AG04450 (cell line): ENCODE measurements around the gene RYR3. TPM values are rescaled to one million over a fixed set of nuclear protein-coding genes. Genes with fewer than 3 reads are reported as not detected.

Source experiments
- CTCF ChIA-PET: fragments of 300-600, 350-600 bp; formaldehyde crosslinking; extraction: SDS; loops from one replicate; lab custom pipeline; 2022; ENCODE audit warnings: antibody characterized with exemption, inconsistent platforms; lab: Charles Lee
- POLR2A ChIA-PET: fragments of 350-600 bp; formaldehyde crosslinking; extraction: SDS; loops from one replicate; lab custom pipeline; 2021; ENCODE audit warnings: antibody characterized with exemption, inconsistent platforms; lab: Yijun Ruan, JAX
- DNase-seq: peaks from one replicate; pipeline ENCODE4 v3.0.0-alpha.2; 2011; ENCODE audit warnings: low read depth, low spot score
- H3K27ac ChIP-seq: one replicate; pipeline ENCODE4 v1.5.1; 2012; ENCODE audit warnings: low read depth, low read length, control low read depth
- H3K27me3 ChIP-seq: one replicate; pipeline ENCODE4 v1.6.0; 2012; ENCODE audit warnings: low read length; ENCODE audit not compliant: control insufficient read depth, insufficient read depth
- H3K4me3 ChIP-seq: 2 replicates; pipeline ENCODE4 v1.5.1; 2011; ENCODE audit warnings: mild to moderate bottlenecking, low read depth, low read length, control low read depth
- H3K9me3 ChIP-seq: 2 replicates; pipeline ENCODE4 v1.5.1; 2012; ENCODE audit warnings: low read length; ENCODE audit not compliant: control insufficient read depth, insufficient read depth
- polyA plus RNA-seq: library from polyadenylated mRNA; depleted of rRNA; stranded (reverse); fragments of >200 nt; gene quantifications from 2 replicates; pipeline ENCODE4 v1.2.3, GENCODE V29; 2011
- TF ChIP-seq, protein P1 (sequence below): IDR thresholded peaks from 2 replicates; pipeline ENCODE4 v1.5.1; 2011; ENCODE audit warnings: low read depth, low read length, control low read depth, inconsistent platforms

The RYR3 gene
- polyA plus RNA-seq, 1 experiment = not detected

DNA sequence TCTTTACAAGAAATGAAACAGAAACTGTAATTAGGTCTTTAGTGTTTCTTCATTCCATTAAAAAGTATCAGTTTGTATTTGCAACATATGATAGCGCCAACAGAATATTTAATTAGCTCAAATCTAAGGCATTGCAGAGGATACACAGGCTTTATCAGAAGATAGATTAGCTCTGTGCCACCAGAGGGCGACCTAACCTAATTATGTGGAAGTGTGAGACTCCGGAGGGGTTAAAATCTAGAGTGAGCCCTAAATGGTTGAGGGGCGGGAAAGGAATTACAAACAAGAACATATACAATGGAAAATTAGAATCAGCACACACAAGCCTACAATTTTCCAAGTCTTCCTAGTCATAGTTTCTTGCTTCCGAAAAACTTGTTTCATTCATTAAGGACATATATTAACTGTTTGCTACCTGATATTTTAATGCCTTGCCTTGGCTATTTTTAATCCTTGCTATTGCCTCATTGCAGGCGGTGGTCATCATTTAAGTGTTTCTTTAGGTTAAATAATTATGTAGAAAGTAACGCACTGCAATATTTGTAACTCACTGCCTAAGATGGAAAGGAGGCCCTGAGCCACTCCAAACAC, 18.0 kb upstream of the RYR3 start:
- no peak overlapping the region for H3K4me3 ChIP-seq
- peaks cover 7% of the 10 kb centered on the region for H3K27me3 ChIP-seq
- TF ChIP-seq, protein P1, sequence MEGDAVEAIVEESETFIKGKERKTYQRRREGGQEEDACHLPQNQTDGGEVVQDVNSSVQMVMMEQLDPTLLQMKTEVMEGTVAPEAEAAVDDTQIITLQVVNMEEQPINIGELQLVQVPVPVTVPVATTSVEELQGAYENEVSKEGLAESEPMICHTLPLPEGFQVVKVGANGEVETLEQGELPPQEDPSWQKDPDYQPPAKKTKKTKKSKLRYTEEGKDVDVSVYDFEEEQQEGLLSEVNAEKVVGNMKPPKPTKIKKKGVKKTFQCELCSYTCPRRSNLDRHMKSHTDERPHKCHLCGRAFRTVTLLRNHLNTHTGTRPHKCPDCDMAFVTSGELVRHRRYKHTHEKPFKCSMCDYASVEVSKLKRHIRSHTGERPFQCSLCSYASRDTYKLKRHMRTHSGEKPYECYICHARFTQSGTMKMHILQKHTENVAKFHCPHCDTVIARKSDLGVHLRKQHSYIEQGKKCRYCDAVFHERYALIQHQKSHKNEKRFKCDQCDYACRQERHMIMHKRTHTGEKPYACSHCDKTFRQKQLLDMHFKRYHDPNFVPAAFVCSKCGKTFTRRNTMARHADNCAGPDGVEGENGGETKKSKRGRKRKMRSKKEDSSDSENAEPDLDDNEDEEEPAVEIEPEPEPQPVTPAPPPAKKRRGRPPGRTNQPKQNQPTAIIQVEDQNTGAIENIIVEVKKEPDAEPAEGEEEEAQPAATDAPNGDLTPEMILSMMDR = peak; percentile 70
- CTCF ChIA-PET = interaction anchor here (0.5 to 4.6 kb wide), 39 partner anchors 9 to 1805 kb away, joined by 3 to 92 read pairs (median 3); no protein-coding TSS in a partner anchor
- no peaks in the 10 kb centered on the region for H3K9me3 ChIP-seq
- no peak overlapping the region for H3K27ac ChIP-seq
- DNase-seq = peak; percentile 10
- POLR2A ChIA-PET = no interaction called here

DNA sequence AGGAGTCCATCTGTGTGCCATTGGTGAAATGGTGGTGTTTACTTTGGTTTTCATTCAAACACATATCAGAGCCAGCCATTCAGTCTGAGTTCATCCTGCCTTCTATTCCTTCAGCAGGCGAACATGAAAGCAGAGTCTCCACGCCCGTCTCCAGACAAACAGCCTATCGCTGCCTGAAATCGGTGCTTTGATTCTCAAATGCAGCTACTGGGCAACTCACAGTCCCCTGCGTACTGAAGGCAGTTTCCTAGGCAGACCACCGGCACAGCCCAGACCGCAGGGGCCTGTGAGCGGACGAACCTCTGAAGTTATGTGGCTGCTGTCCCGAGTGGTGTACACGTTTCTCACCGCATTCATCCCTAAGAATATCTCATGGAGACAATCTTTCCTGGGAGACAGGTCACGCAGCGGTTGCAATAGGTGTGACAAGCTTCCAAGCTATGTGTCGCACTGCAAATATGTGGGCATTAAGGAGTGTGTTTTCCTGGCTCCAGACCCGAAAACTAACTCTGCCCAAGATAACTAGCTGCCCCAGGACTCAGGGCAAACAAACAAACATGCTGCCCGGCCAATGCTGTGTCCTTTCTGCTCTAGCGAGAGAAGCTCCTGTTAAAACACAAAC, 16.9 kb upstream of the RYR3 start:
- CTCF ChIA-PET = interaction anchor here (0.5 to 4.6 kb wide), 10 partner anchors 11 to 444 kb away, joined by 3 to 92 read pairs (median 12); no protein-coding TSS in a partner anchor
- POLR2A ChIA-PET = no interaction called here
- TF ChIP-seq, protein P1 = no peak
- Histone ChIP-seq H3K27me3 (peaks cover 7% of the 10 kb centered on the region), H3K27ac (no peak overlapping the region), H3K9me3 (no peaks in the 10 kb centered on the region), H3K4me3 (no peak overlapping the region)
- no peak for DNase-seq

DNA sequence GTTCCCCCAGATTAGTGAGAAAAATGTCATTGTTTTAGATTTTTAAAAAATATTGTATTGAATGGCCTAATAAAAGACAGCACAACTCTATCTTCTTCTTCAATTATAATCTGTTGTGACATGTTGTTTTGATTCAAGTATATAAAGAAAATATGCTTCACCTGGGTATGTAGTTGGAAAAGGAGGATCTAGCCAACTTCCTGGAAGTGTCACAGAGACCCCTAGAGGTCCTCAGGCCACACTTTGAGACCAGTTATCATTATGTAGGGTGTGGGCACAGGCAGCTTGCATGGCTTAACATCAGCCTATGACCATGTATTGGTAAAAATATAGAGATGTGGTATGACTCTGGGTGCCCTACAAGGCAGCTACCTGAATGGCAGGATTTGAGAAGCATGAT, 14.7 kb upstream of the RYR3 start:
- Histone ChIP-seq H3K9me3 (no peaks in the 10 kb centered on the region), H3K27ac (no peak overlapping the region), H3K27me3 (peaks cover 7% of the 10 kb centered on the region), H3K4me3 (no peak overlapping the region)
- ChIA-PET CTCF (interaction anchor here (1.0 kb wide), 1 partner anchor 404 kb away, joined by 3 read pairs; no protein-coding TSS in a partner anchor), POLR2A (no interaction called here)
- no peak for DNase-seq
- TF ChIP-seq, protein P1 = no peak

DNA sequence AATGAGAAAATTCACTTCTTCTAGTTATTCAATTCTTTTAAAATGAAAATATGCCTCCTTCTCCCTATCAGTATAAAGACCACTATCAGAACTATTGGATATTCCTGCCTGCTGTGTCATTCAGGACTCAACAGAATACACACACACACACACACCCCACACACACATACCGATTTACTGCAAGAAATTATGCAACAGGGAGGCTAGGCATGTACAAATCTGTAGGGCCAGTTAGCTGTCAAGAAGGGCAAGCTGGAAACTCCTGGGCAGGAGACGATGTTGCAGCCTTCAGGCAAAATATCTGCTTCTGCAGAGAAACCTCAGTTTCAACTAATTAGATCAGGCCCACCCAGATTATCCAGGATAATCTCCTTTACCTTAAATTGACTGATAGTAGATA, 13.9 kb upstream of the RYR3 start:
- ChIA-PET CTCF (interaction anchor here (1.0 kb wide), 1 partner anchor 404 kb away, joined by 3 read pairs; no protein-coding TSS in a partner anchor), POLR2A (no interaction called here)
- DNase-seq = no peak
- Histone ChIP-seq H3K27me3 (peaks cover 7% of the 10 kb centered on the region), H3K4me3 (no peak overlapping the region), H3K27ac (no peak overlapping the region), H3K9me3 (no peaks in the 10 kb centered on the region)
- TF ChIP-seq, protein P1 = no peak

DNA sequence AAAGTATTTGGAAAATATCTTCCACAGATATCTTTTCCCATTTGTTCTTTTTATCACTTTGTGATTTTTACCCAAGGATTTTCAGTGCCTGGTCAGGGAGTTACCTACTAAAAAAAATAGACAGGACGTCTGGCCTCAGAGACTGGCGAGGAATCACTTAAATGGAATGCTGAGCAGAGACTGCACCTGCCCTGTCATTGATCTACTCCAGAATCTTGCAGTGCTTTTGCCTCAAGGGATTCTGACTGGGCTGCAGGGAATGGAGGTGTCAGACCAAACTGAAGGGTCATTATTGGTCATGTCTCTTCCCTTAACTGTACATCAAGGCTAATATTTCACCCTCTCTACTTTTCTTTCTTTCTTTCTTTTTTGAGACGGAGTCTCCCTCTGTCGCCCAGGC, 12.1 kb upstream of the RYR3 start:
- Histone ChIP-seq H3K27ac (no peak overlapping the region), H3K4me3 (no peak overlapping the region), H3K9me3 (no peaks in the 10 kb centered on the region), H3K27me3 (peaks cover 10% of the 10 kb centered on the region)
- TF ChIP-seq, protein P1 = no peak
- ChIA-PET CTCF (interaction anchor here (1.1 kb wide), 1 partner anchor 15 kb away, joined by 3 read pairs; no protein-coding TSS in a partner anchor), POLR2A (no interaction called here)
- DNase-seq = no peak
